ENCODE results near the gene QPCT.

GRCh38 chr2:37418956-37419355, 74.5 kb downstream of the QPCT start:
- TF ChIP-seq CTCF (IDR thresholded peaks at IDR 0.05), result no peak
- no peak for TF ChIP-seq POLR2A (IDR thresholded peaks at IDR 0.05)

Data from esophagus squamous epithelium (tissue), 4 donors.